SK-N-SH (cell line): ENCODE measurements around the gene WDR91. TPM values are rescaled to one million over a fixed set of nuclear protein-coding genes. Genes with fewer than 3 reads are reported as not detected.

Source experiments
- CTCF ChIA-PET: fragments of 300-600, 350-600 bp; formaldehyde crosslinking; extraction: SDS; loops from one replicate; lab custom pipeline; 2021; lab: Yijun Ruan, JAX
- POLR2A ChIA-PET: fragments of 350-600 bp; sonication (Branson Sonifier 250); formaldehyde crosslinking; extraction: SDS; loops from one replicate; lab custom pipeline; 2020; ENCODE audit warnings: antibody characterized with exemption, inconsistent platforms; lab: Yijun Ruan, JAX
- DNase-seq: peaks from one replicate; pipeline ENCODE4 v3.0.0; 2012
- H2AFZ ChIP-seq: fragments of 200-600 bp; sonication (generic); 2 replicates; pipeline ENCODE4 v1.8.1; 2016; ENCODE audit warnings: antibody characterized with exemption, mild to moderate bottlenecking, low read depth
- H3F3A ChIP-seq: fragments of 200-600 bp; sonication (generic); replicated peaks from 2 replicates; pipeline ENCODE3; 2016; ENCODE audit warnings: antibody characterized with exemption, mild to moderate bottlenecking; ENCODE audit not compliant: insufficient read depth
- H3K27ac ChIP-seq, 2 experiments: fragments of 200-500 bp in 1 of 2; fragments of 200-600 bp in 1 of 2; sonication (Bioruptor generic) in 1 of 2; sonication (generic), shearing (Covaris generic) in 1 of 2; 2 replicates each; pipeline versions ENCODE4 v1.5.1 to v1.6.1; 2014 to 2016; ENCODE audit warnings: low read depth in 2 of 2, inconsistent platforms in 1 of 2, low read length in 1 of 2, mild to moderate bottlenecking in 1 of 2, mixed read lengths in 1 of 2
- H3K27me3 ChIP-seq: fragments of 200-600 bp; sonication (generic), shearing (Covaris generic); 2 replicates; pipeline ENCODE4 v1.6.1; 2016; ENCODE audit warnings: mixed run types; ENCODE audit not compliant: insufficient read depth
- H3K36me3 ChIP-seq, 2 experiments: fragments of 200-500 bp in 1 of 2; fragments of 200-600 bp in 1 of 2; sonication (Bioruptor generic) in 1 of 2; sonication (generic) in 1 of 2; replicated peaks in 1 of 2; 2 replicates each; pipeline versions ENCODE3 to v1.5.1; 2014 to 2016; ENCODE audit warnings: low read length in 1 of 2, mild to moderate bottlenecking in 1 of 2; ENCODE audit not compliant: insufficient read depth in 2 of 2, control insufficient read depth in 1 of 2
- H3K4me1 ChIP-seq, 2 experiments: fragments of 200-500 bp in 1 of 2; fragments of 200-600 bp in 1 of 2; sonication (Bioruptor generic) in 1 of 2; sonication (generic), shearing (Covaris generic) in 1 of 2; 2 replicates each; pipeline versions ENCODE4 v1.5.1 to v1.6.1; 2014 to 2016; ENCODE audit warnings: low read depth in 1 of 2, low read length in 1 of 2, mixed run types in 1 of 2; ENCODE audit not compliant: insufficient read depth in 2 of 2, control insufficient read depth in 1 of 2
- H3K4me2 ChIP-seq: fragments of 200-600 bp; sonication (generic), shearing (Covaris generic); 2 replicates; pipeline ENCODE4 v1.6.1; 2017; ENCODE audit warnings: mixed run types
- H3K4me3 ChIP-seq, 2 experiments: fragments of 200-500 bp in 1 of 2; fragments of 200-600 bp in 1 of 2; sonication (Bioruptor generic) in 1 of 2; sonication (generic), shearing (Covaris generic) in 1 of 2; 2 replicates each; pipeline versions ENCODE4 v1.5.1 to v1.8.1; 2014 to 2016; ENCODE audit warnings: low read depth in 2 of 2, inconsistent platforms in 1 of 2, low read length in 1 of 2, mild to moderate bottlenecking in 1 of 2, mixed read lengths in 1 of 2, moderate library complexity in 1 of 2
- H3K79me2 ChIP-seq: fragments of 200-600 bp; sonication (generic); 2 replicates; pipeline ENCODE4 v1.8.1; 2017; ENCODE audit warnings: mild to moderate bottlenecking; ENCODE audit not compliant: insufficient read depth
- H3K9ac ChIP-seq: fragments of 200-600 bp; sonication (generic); 2 replicates; pipeline ENCODE4 v1.6.1; 2017; ENCODE audit warnings: mixed run types
- H3K9me2 ChIP-seq: fragments of 200-600 bp; sonication (generic); 2 replicates; pipeline ENCODE4 v1.6.1; 2017; ENCODE audit warnings: mixed run types
- H3K9me3 ChIP-seq: fragments of 200-600 bp; sonication (generic); 2 replicates; pipeline ENCODE4 v1.6.1; 2017; ENCODE audit warnings: mixed run types, mild to moderate bottlenecking, moderate library complexity
- H4K20me1 ChIP-seq: fragments of 200-600 bp; sonication (generic); 2 replicates; pipeline ENCODE4 v1.6.1; 2017; ENCODE audit warnings: mild to moderate bottlenecking, mixed run types; ENCODE audit not compliant: insufficient read depth
- ELF1 ChIP-seq: IDR thresholded peaks from 2 replicates; pipeline ENCODE4 v1.4.0; 2012
- EP300 ChIP-seq, 2 experiments: IDR thresholded peaks; 2 replicates each; pipeline versions ENCODE4 v1.4.0 to v1.6.1; 2012; ENCODE audit warnings: borderline replicate concordance in 1 of 2, low read depth in 1 of 2, low read length in 1 of 2
- FOSL2 ChIP-seq: IDR thresholded peaks from 2 replicates; pipeline ENCODE4 v1.4.0; 2012; ENCODE audit warnings: low read depth, mild to moderate bottlenecking, moderate library complexity, borderline replicate concordance
- FOXJ3 ChIP-seq: sonication (generic); formaldehyde crosslinking; IDR thresholded peaks from 2 replicates; pipeline ENCODE4 v1.5.1; 2020; ENCODE audit warnings: mild to moderate bottlenecking, missing genetic modification reagents
- GABPA ChIP-seq: IDR thresholded peaks from 2 replicates; pipeline ENCODE4 v1.4.0; 2012; ENCODE audit warnings: low read depth, mild to moderate bottlenecking
- GATA2 ChIP-seq: sonication (generic); formaldehyde crosslinking; IDR thresholded peaks from 2 replicates; pipeline ENCODE4 v1.5.0; 2020; ENCODE audit warnings: mild to moderate bottlenecking, missing genetic modification reagents
- MAX ChIP-seq: IDR thresholded peaks from 2 replicates; pipeline ENCODE4 v1.4.0; 2012; ENCODE audit warnings: low read depth
- MEF2A ChIP-seq: IDR thresholded peaks from 2 replicates; pipeline ENCODE4 v1.4.0; 2012; ENCODE audit warnings: low read depth, borderline replicate concordance
- NFIC ChIP-seq: IDR thresholded peaks from 2 replicates; pipeline ENCODE4 v1.4.0; 2012; ENCODE audit warnings: borderline replicate concordance
- NRF1 ChIP-seq: IDR thresholded peaks from 2 replicates; pipeline ENCODE4 v1.6.1; 2012; ENCODE audit warnings: low read depth, mild to moderate bottlenecking, low read length
- RAD21 ChIP-seq: IDR thresholded peaks from 2 replicates; pipeline ENCODE4 v1.6.1; 2012; ENCODE audit warnings: mild to moderate bottlenecking, low read length
- RFX5 ChIP-seq: IDR thresholded peaks from 2 replicates; pipeline ENCODE4 v1.6.1; 2012; ENCODE audit warnings: mild to moderate bottlenecking, improper control_type of control experiment, low read length
- TAF1 ChIP-seq: IDR thresholded peaks from 2 replicates; pipeline ENCODE4 v1.6.1; 2012; ENCODE audit warnings: low read depth, mild to moderate bottlenecking, low read length, moderate library complexity, borderline replicate concordance
- TEAD4 ChIP-seq: IDR thresholded peaks from 2 replicates; pipeline ENCODE4 v1.4.0; 2012; ENCODE audit warnings: mild to moderate bottlenecking, borderline replicate concordance; ENCODE audit not compliant: insufficient read depth
- USF2 ChIP-seq: fragments of 150-350 bp; IDR thresholded peaks from 2 replicates; pipeline ENCODE4 v1.6.1; 2017; ENCODE audit warnings: antibody characterized with exemption, low read length, low read depth, borderline replicate concordance
- ZBTB33 ChIP-seq: IDR thresholded peaks from 2 replicates; pipeline ENCODE4 v1.4.0; 2012; ENCODE audit warnings: low read depth, borderline replicate concordance
- WGBS: methylation state at CpG from one replicate; pipeline ENCODE4 v1.1.6; 2017; ENCODE audit warnings: low lambda C conversion rate; 5-methylcytosine and 5-hydroxymethylcytosine counted together
- polyA plus RNA-seq, 3 experiments: library from polyadenylated mRNA; depleted of rRNA; stranded (reverse); fragments of >200 nt; gene quantifications; 2 replicates each; pipeline ENCODE4 v1.2.3, GENCODE V29; 2012

The WDR91 gene
- polyA plus RNA-seq, 1 of the 3 experiments (the other 2 are of a cell fraction): 8.4 TPM

- H2AFZ ChIP-seq: no peak overlapping the region
- no peak overlapping the region for H3K9ac ChIP-seq
- H3K9me2 ChIP-seq: no peaks in the 10 kb centered on the region
- ChIA-PET POLR2A (no interaction called here), CTCF (interaction anchor here (1.1 to 6.1 kb wide), 2 partner anchors 7 to 32 kb away, joined by 3 to 36 read pairs; partner anchors contain the start of gene CYREN)
- DNase-seq: no peak
- H3K9me3 ChIP-seq: peaks cover 23% of the 10 kb centered on the region
- H3K27me3 ChIP-seq: no peaks in the 10 kb centered on the region
- H3K79me2 ChIP-seq: no peaks in the 10 kb centered on the region
- no peaks in the 10 kb centered on the region for H4K20me1 ChIP-seq
- H3F3A ChIP-seq: no peaks in the 10 kb centered on the region
- no peak overlapping the region for H3K27ac ChIP-seq
- H3K4me1 ChIP-seq: no peaks in the 10 kb centered on the region
- TF ChIP-seq RAD21 (no peak), TAF1 (no peak), NRF1 (no peak), NFIC (no peak), FOXJ3 (CRISPR knock-in tag) (no peak), USF2 (no peak), ZBTB33 (no peak), RFX5 (no peak), TEAD4 (no peak), MAX (no peak), GATA2 (CRISPR knock-in tag) (no peak), EP300 (IDR thresholded peaks at IDR 0.05; ENCODE audit: borderline replicate concordance in 1 of 2, low read depth in 1 of 2, low read length in 1 of 2) (no peak), MEF2A (no peak)
- 73% methylated on average over 9 of the region's 9 CpGs for WGBS
- H3K4me3 ChIP-seq: no peak overlapping the region
- H3K36me3 ChIP-seq: no peaks in the 10 kb centered on the region
- H3K4me2 ChIP-seq: no peak overlapping the region
Observed at GRCh38 chr7:135177028-135177696, 34.2 kb downstream of the WDR91 start.

GRCh38 chr7:135175931-135176330 lies 35.4 kb downstream of the WDR91 start:
- Histone ChIP-seq H3F3A (peaks cover 4% of the 10 kb centered on the region), H3K79me2 (no peaks in the 10 kb centered on the region), H3K4me2 (no peak overlapping the region), H3K27ac (no peak overlapping the region), H3K36me3 (no peaks in the 10 kb centered on the region), H4K20me1 (no peaks in the 10 kb centered on the region), H3K4me3 (no peak overlapping the region), H3K9me3 (peaks cover 11% of the 10 kb centered on the region; the same call in 1 of the 2 replicates), H3K9me2 (no peaks in the 10 kb centered on the region), H3K27me3 (no peaks in the 10 kb centered on the region), H3K9ac (no peak overlapping the region), H2AFZ (no peak overlapping the region), H3K4me1 (peaks cover 0 to 1% of the 10 kb centered on the region in 2 experiments; a peak in 1 of 4 replicates)
- TF ChIP-seq NFIC (no peak), NRF1 (no peak), ELF1 (no peak), FOSL2 (no peak), GABPA (no peak), TEAD4 (no peak), ZBTB33 (no peak)
- WGBS: 71% methylated on average over 6 of the region's 6 CpGs
- ChIA-PET POLR2A (no interaction called here), CTCF (interaction anchor here (1.1 kb wide), 1 partner anchor 33 kb away, joined by 3 read pairs; no protein-coding TSS in a partner anchor)
- no peak for DNase-seq
